Right lung (tissue), 5 donors: ENCODE data around the gene SERPINB6. TPM values are rescaled to one million over a fixed set of nuclear protein-coding genes. Genes with fewer than 3 reads are reported as not detected.
"Not testable (repeated sequence)": the region's sequence is repeated elsewhere in the genome, so short reads cannot be mapped to it uniquely, and the experiment has no call there.

Source experiments
- DNase-seq, 2 donors: peaks; one replicate each; pipeline ENCODE4 v3.0.0-alpha.2; 2013
- polyA plus RNA-seq, 5 donors: library from polyadenylated mRNA; unstranded; fragments of 120-200 nt; gene quantifications; one replicate each; pipeline versions ENCODE4 v1.2.1 to v1.2.3, GENCODE V29; 2013; ENCODE audit warnings: inconsistent platforms in 1 of 5, low replicate concordance in 1 of 5; ENCODE audit not compliant: insufficient read length in 5 of 5, insufficient read depth in 1 of 5

Gene SERPINB6
- polyA plus RNA-seq, 5 donors, result 110 to 128 (median 112) TPM

GRCh38 chr6:3003226-3003625, 31.9 kb upstream of the SERPINB6 start:
- DNase-seq, result not testable (repeated sequence)

GRCh38 chr6:3001773-3002293, 30.5 kb upstream of the SERPINB6 start:
- DNase-seq, result no peak

GRCh38 chr6:3001146-3001772, 29.9 kb upstream of the SERPINB6 start:
- no peak for DNase-seq

- peak; percentile 86 to 87 for DNase-seq
Observed at GRCh38 chr6:2999618-3000557, 28.5 kb upstream of the SERPINB6 start, which contains the start of gene NQO2. Gene NQO2 (plus strand): TSS chr6:2999894. CDS start chr6:3006553, 6,659 bp downstream.

GRCh38 chr6:2998998-2999617, 27.7 kb upstream of the SERPINB6 start:
- no peak for DNase-seq

- peak in 1 of 2 donors; percentile 9 for DNase-seq
Observed at GRCh38 chr6:2998249-2998997, 27.1 kb upstream of the SERPINB6 start.

- no peak for DNase-seq
Observed at GRCh38 chr6:2993755-2994317, 22.5 kb upstream of the SERPINB6 start.

GRCh38 chr6:2992330-2992979, 21.1 kb upstream of the SERPINB6 start:
- DNase-seq, result no peak

- DNase-seq, result no peak
Observed at GRCh38 chr6:2990932-2991506, 19.7 kb upstream of the SERPINB6 start.

GRCh38 chr6:2990248-2990931, 19.0 kb upstream of the SERPINB6 start:
- DNase-seq, result peak; percentile 67 to 76

GRCh38 chr6:2989332-2990247, 18.2 kb upstream of the SERPINB6 start:
- DNase-seq, result peak; percentile 98

- DNase-seq, result peak; percentile 91 to 92
Observed at GRCh38 chr6:2988426-2989331, 17.3 kb upstream of the SERPINB6 start.

GRCh38 chr6:2988094-2988425, 16.7 kb upstream of the SERPINB6 start:
- DNase-seq, result no peak

- no peak for DNase-seq
Observed at GRCh38 chr6:2986722-2987221, 15.4 kb upstream of the SERPINB6 start.

GRCh38 chr6:2984738-2985406, 13.5 kb upstream of the SERPINB6 start:
- DNase-seq, result no peak

GRCh38 chr6:2982426-2983117, 11.2 kb upstream of the SERPINB6 start:
- DNase-seq, result no peak
